Thoracic aorta (tissue), 2 donors: ENCODE measurements around the gene PGBD4. TPM values are rescaled to one million over a fixed set of nuclear protein-coding genes. Genes with fewer than 3 reads are reported as not detected.
"Not testable (repeated sequence)": the region's sequence is repeated elsewhere in the genome, so short reads cannot be mapped to it uniquely, and the experiment has no call there.

Source experiments
- ATAC-seq: fragments of 150-250 bp; one replicate; pipeline ENCODE4 v1.8.0; 2017; ENCODE audit warnings: low read depth; ENCODE audit not compliant: insufficient number of reproducible peaks, low FRiP score
- DNase-seq: peaks from one replicate; pipeline ENCODE4 v3.0.0-alpha.2; 2020; ENCODE audit warnings: low spot score
- H3K27ac ChIP-seq, 2 donors: fragments of 200-600 bp; sonication (generic); 1 replicate in 1 of 2; 2 replicates in 1 of 2; pipeline ENCODE4 v1.5.1; 2016; ENCODE audit warnings: mild to moderate bottlenecking in 2 of 2, moderate library complexity in 2 of 2
- H3K27me3 ChIP-seq: fragments of 200-600 bp; sonication (generic); replicated peaks from 2 replicates; pipeline ENCODE4 v1.6.0; 2016; ENCODE audit warnings: mild to moderate bottlenecking; ENCODE audit not compliant: insufficient read depth
- H3K36me3 ChIP-seq: fragments of 200-600 bp; sonication (generic); one replicate; pipeline ENCODE4 v1.5.1; 2016
- H3K4me1 ChIP-seq, 2 donors: fragments of 200-600 bp; sonication (generic); 1 replicate in 1 of 2; 2 replicates in 1 of 2; pipeline versions ENCODE4 v1.5.1 to v1.6.0; 2016; ENCODE audit warnings: low read depth in 2 of 2, mild to moderate bottlenecking in 1 of 2; ENCODE audit not compliant: control insufficient read depth in 1 of 2
- H3K4me3 ChIP-seq: fragments of 200-600 bp; sonication (generic); 2 replicates; pipeline ENCODE4 v1.5.1; 2016; ENCODE audit warnings: mild to moderate bottlenecking
- H3K9me3 ChIP-seq: fragments of 200-600 bp; sonication (generic); 2 replicates; pipeline ENCODE4 v1.5.1; 2016
- CTCF ChIP-seq: fragments of 200-600 bp; sonication (generic); IDR thresholded peaks from one replicate; pipeline ENCODE4 v1.5.1; 2019; ENCODE audit warnings: antibody characterized with exemption
- total RNA-seq, 2 donors: library from RNA; depleted of rRNA; stranded (reverse); fragments of >200 nt; gene quantifications; one replicate each; pipeline versions ENCODE4 v1.1.0 to v1.2.3, GENCODE V29; 2016

Gene PGBD4
- total RNA-seq, 2 donors from 2014 or later: 0.27 to 1.2 TPM

GRCh38 chr15:34111488-34111887 lies 9.6 kb downstream of the PGBD4 start:
- no peaks in the 10 kb centered on the region for H3K27me3 ChIP-seq
- no peaks in the 10 kb centered on the region for H3K9me3 ChIP-seq
- H3K4me3 ChIP-seq: no peak overlapping the region
- TF ChIP-seq CTCF: no peak
- no peak overlapping the region for H3K27ac ChIP-seq
- H3K4me1 ChIP-seq: no peaks in the 10 kb centered on the region
- DNase-seq (no peak), ATAC-seq (no peak)
- no peaks in the 10 kb centered on the region for H3K36me3 ChIP-seq

- no peak for DNase-seq
- H3K9me3 ChIP-seq: no peaks in the 10 kb centered on the region
- no peaks in the 10 kb centered on the region for H3K27me3 ChIP-seq
- no peaks in the 10 kb centered on the region for H3K36me3 ChIP-seq
- no peak overlapping the region for H3K27ac ChIP-seq
- H3K4me1 ChIP-seq: no peaks in the 10 kb centered on the region
- no peak overlapping the region for H3K4me3 ChIP-seq
- TF ChIP-seq CTCF: no peak
- no peak for ATAC-seq
Observed at GRCh38 chr15:34114215-34114614, 12.3 kb downstream of the PGBD4 start.

- no peaks in the 10 kb centered on the region for H3K36me3 ChIP-seq
- H3K4me1 ChIP-seq: no peaks in the 10 kb centered on the region
- TF ChIP-seq CTCF: no peak
- H3K9me3 ChIP-seq: no peaks in the 10 kb centered on the region
- DNase-seq: no peak
- H3K27ac ChIP-seq: no peak overlapping the region
- H3K4me3 ChIP-seq: no peak overlapping the region
- no peak for ATAC-seq
- no peaks in the 10 kb centered on the region for H3K27me3 ChIP-seq
Observed at GRCh38 chr15:34114739-34115138, 12.9 kb downstream of the PGBD4 start.

- no peak for ATAC-seq
Observed at GRCh38 chr15:34116620-34117019, 14.7 kb downstream of the PGBD4 start.

GRCh38 chr15:34119291-34119690 lies 17.4 kb downstream of the PGBD4 start:
- Histone ChIP-seq H3K27ac (no peak overlapping the region), H3K9me3 (no peaks in the 10 kb centered on the region), H3K4me3 (no peak overlapping the region), H3K36me3 (no peaks in the 10 kb centered on the region), H3K27me3 (no peaks in the 10 kb centered on the region), H3K4me1 (no peaks in the 10 kb centered on the region)
- TF ChIP-seq CTCF: no peak
- ATAC-seq (no peak), DNase-seq (no peak)

More at GRCh38 chr15:34116620-34117019, 14.7 kb downstream of the PGBD4 start:
- no peak overlapping the region for H3K4me3 ChIP-seq
- no peak overlapping the region for H3K27ac ChIP-seq
- DNase-seq: no peak
- no peaks in the 10 kb centered on the region for H3K4me1 ChIP-seq
- H3K9me3 ChIP-seq: no peaks in the 10 kb centered on the region
- no peaks in the 10 kb centered on the region for H3K36me3 ChIP-seq
- TF ChIP-seq CTCF: no peak
- H3K27me3 ChIP-seq: no peaks in the 10 kb centered on the region

- not testable (repeated sequence) for H3K36me3 ChIP-seq, ATAC-seq, DNase-seq, H3K4me1 ChIP-seq, H3K9me3 ChIP-seq, H3K27me3 ChIP-seq, H3K4me3 ChIP-seq, H3K27ac ChIP-seq
Observed at GRCh38 chr15:34120420-34120819, 18.5 kb downstream of the PGBD4 start.

GRCh38 chr15:34121786-34122185 lies 19.9 kb downstream of the PGBD4 start:
- H3K9me3 ChIP-seq, H3K36me3 ChIP-seq, H3K27ac ChIP-seq, ATAC-seq, H3K27me3 ChIP-seq, H3K4me3 ChIP-seq, H3K4me1 ChIP-seq, DNase-seq: not testable (repeated sequence)
